ENCODE data around the gene RTKN2. TPM values are rescaled to one million over a fixed set of nuclear protein-coding genes. Genes with fewer than 3 reads are reported as not detected.
"Not testable (repeated sequence)": the region's sequence is repeated elsewhere in the genome, so short reads cannot be mapped to it uniquely, and the experiment has no call there.

RTKN2 gene
- total RNA-seq, 1 donor from 2014 or later: 109 TPM

DNA sequence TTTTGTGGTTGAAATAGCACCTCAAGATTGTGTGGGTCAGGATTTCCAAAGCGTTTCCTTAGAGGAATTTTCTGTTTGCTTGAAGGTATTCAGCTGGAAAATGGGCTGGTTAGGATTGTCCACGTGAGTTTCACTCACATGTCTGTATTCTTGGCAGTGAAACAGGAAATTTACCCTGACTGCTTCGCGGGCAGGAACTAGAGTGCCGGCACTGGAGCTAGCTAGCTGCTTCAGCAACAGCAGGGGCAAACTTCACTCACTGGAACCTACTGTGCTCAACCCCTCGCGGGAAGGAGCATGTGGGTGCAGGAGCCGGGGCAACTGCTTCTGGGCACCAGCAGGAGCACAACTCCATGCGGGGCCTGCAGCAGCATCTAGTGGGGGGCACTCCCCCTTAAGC, 38.0 kb upstream of the RTKN2 start:
- H3K27ac ChIP-seq: no peak overlapping the region
- intact Hi-C loops (cut with DNase I): no loop called here
- H3K27me3 ChIP-seq (ENCODE audit: low read depth): no peaks in the 10 kb centered on the region
- no peak for DNase-seq
- peak in 1 of 2 donors; percentile 24 for ATAC-seq
- H3K36me3 ChIP-seq: no peaks in the 10 kb centered on the region
- H3K9me3 ChIP-seq: no peaks in the 10 kb centered on the region
- no peaks in the 10 kb centered on the region for H3K4me1 ChIP-seq
- TF ChIP-seq, protein P1, sequence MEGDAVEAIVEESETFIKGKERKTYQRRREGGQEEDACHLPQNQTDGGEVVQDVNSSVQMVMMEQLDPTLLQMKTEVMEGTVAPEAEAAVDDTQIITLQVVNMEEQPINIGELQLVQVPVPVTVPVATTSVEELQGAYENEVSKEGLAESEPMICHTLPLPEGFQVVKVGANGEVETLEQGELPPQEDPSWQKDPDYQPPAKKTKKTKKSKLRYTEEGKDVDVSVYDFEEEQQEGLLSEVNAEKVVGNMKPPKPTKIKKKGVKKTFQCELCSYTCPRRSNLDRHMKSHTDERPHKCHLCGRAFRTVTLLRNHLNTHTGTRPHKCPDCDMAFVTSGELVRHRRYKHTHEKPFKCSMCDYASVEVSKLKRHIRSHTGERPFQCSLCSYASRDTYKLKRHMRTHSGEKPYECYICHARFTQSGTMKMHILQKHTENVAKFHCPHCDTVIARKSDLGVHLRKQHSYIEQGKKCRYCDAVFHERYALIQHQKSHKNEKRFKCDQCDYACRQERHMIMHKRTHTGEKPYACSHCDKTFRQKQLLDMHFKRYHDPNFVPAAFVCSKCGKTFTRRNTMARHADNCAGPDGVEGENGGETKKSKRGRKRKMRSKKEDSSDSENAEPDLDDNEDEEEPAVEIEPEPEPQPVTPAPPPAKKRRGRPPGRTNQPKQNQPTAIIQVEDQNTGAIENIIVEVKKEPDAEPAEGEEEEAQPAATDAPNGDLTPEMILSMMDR (IDR thresholded peaks at IDR 0.05): no peak
- no peak overlapping the region for H3K4me3 ChIP-seq

DNA sequence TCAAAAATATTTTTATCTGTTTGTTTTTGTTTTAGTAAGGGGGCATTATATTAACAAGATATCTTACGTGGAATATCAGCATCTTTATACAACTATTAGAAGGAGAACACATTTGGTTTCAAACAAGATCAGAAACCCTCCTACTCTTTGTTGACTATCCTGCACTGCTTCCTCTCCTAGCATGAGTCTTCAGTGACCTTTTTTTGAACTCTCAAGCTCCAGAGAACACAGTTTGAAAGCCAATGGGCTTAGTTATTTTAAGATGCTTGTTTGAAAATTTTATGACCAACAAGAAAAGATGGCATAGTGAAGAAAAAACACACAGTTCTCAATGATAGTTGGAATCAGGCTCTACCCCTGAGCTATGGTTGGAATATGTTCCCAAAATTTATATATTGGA, 37.2 kb upstream of the RTKN2 start:
- no peaks in the 10 kb centered on the region for H3K27me3 ChIP-seq (ENCODE audit: low read depth)
- DNase-seq: no peak

DNA sequence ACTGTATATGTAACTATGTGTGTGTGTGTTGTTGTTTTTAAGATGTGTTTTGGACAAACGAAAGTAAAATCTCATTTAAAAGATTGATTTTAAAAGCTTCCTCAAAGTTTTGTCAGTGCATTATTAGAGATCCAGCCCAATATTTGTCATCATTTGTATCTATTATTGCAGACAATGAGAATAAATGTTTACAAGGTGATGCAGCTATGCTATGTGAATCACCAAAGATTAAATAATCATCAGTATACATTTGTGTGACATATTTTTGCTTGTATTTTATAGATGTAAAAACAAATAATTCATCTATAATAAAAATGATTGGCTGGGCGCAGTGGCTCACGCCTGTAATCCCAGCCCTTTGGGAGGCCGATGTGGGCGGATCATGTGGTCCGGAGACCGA, 35.3 kb upstream of the RTKN2 start:
- no peaks in the 10 kb centered on the region for H3K36me3 ChIP-seq
- no peak overlapping the region for H3K4me3 ChIP-seq
- no peaks in the 10 kb centered on the region for H3K27me3 ChIP-seq (ENCODE audit: low read depth)
- H3K4me1 ChIP-seq: no peaks in the 10 kb centered on the region
- TF ChIP-seq, protein P1 (IDR thresholded peaks at IDR 0.05): no peak
- DNase-seq: no peak
- H3K27ac ChIP-seq: no peak overlapping the region
- intact Hi-C loops (cut with DNase I): no loop called here
- H3K9me3 ChIP-seq: no peaks in the 10 kb centered on the region
- no peak for ATAC-seq

More for the DNA sequence above, 37.2 kb upstream of the RTKN2 start:
- H3K9me3 ChIP-seq: no peaks in the 10 kb centered on the region
- intact Hi-C loops (cut with DNase I): no loop called here
- no peak for ATAC-seq
- H3K36me3 ChIP-seq: no peaks in the 10 kb centered on the region
- H3K4me3 ChIP-seq: no peak overlapping the region
- TF ChIP-seq, protein P1 (IDR thresholded peaks at IDR 0.05): no peak
- no peaks in the 10 kb centered on the region for H3K4me1 ChIP-seq
- no peak overlapping the region for H3K27ac ChIP-seq

DNA sequence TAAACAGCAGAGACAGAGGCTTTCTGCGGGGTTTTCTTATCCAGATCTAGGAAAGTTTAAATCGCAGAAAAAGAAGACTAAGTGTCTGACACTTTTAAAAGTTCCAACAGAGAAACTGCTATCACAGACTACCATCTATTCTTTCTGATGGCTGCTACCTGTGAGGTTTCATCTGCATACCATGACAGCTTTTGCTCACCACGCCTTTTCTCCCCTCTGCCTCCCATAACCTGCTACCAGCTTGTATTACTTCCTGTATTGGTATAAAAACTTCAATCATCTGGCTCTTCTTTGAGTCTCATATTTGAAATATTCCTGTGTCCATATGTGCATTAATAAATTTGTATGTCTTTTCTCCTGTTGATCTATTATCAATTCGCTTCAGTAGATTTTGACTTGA, 34.1 kb upstream of the RTKN2 start:
- Histone ChIP-seq H3K36me3 (no peaks in the 10 kb centered on the region), H3K4me3 (no peak overlapping the region), H3K9me3 (no peaks in the 10 kb centered on the region), H3K27me3 (ENCODE audit: low read depth) (no peaks in the 10 kb centered on the region), H3K4me1 (no peaks in the 10 kb centered on the region), H3K27ac (no peak overlapping the region)
- DNase-seq (no peak), ATAC-seq (no peak)
- intact Hi-C loops (cut with DNase I): no loop called here
- TF ChIP-seq, protein P1 (IDR thresholded peaks at IDR 0.05): no peak

DNA sequence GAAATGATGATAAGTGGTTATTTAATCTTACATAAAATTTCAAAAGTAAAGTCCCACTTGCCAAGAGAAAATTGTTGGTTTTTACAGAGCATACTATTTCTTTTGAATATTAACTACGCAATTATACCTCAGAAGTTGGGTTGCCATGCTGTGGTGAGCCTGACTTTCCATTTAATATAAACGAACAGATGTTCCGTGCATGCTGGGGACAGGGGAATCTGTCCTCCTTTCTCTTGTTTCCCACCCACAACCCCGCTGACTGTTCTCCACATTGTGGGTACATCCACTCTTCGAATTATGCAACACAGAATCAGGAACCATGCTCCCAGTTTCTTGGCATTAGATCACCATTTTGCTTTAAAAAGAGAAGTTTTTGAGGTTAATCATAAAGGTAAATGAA, 29.2 kb upstream of the RTKN2 start:
- intact Hi-C loops (cut with DNase I): no loop called here
- ATAC-seq: no peak
- TF ChIP-seq, protein P1 (IDR thresholded peaks at IDR 0.05): no peak
- H3K9me3 ChIP-seq: no peaks in the 10 kb centered on the region
- no peaks in the 10 kb centered on the region for H3K4me1 ChIP-seq
- DNase-seq: no peak
- H3K36me3 ChIP-seq: no peaks in the 10 kb centered on the region
- H3K27me3 ChIP-seq (ENCODE audit: low read depth): no peaks in the 10 kb centered on the region
- H3K27ac ChIP-seq: no peak overlapping the region
- no peak overlapping the region for H3K4me3 ChIP-seq

DNA sequence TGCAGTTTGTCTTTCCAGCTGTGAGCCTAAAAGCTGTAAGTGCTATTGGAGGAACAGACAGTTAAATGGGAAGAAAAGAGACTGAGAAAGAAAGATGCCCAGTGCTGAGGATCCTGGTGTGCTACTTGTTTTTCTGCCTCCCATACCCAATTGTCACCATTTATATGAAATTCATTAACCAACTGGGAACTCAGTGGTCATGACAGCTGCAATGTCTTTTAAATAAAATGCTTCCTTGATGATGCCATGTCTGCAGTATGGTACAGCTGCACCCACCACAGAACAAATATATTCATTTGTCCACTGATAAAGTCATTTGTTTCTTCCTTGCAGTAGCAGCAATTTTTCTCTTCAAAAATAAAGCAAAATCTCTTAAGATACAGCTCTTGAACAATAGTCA, 15.6 kb upstream of the RTKN2 start:
- ATAC-seq (no peak), DNase-seq (no peak)
- H3K27me3 ChIP-seq (ENCODE audit: low read depth): no peaks in the 10 kb centered on the region
- no peak overlapping the region for H3K4me3 ChIP-seq
- H3K4me1 ChIP-seq: no peaks in the 10 kb centered on the region
- H3K36me3 ChIP-seq: no peaks in the 10 kb centered on the region
- intact Hi-C loops (cut with DNase I): no loop called here
- H3K9me3 ChIP-seq: no peaks in the 10 kb centered on the region
- no peak overlapping the region for H3K27ac ChIP-seq
- TF ChIP-seq, protein P1 (IDR thresholded peaks at IDR 0.05): no peak

DNA sequence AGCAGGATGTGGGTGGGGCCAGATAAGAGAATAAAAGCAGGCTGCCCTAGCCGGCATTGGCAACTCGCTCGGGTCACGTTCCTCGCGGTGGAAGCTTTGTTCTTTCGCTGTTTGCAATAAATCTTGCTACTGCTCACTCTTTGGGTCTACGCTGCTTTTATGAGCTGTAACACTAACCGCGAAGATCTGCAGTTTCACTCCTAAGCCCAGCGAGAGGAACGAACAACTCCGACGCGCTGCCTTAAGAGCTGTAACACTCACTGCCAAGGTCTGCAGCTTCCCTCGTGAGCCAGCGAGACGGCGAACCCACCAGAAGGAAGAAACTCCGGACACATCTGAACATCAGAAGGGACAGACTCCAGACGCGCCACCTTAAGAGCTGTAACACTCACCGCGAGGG, 12.7 kb upstream of the RTKN2 start:
- H3K9me3 ChIP-seq; H3K27ac ChIP-seq; ATAC-seq; H3K4me1 ChIP-seq; H3K4me3 ChIP-seq; H3K27me3 ChIP-seq (ENCODE audit: low read depth); intact Hi-C loops (cut with DNase I); H3K36me3 ChIP-seq; DNase-seq: not testable (repeated sequence)

DNA sequence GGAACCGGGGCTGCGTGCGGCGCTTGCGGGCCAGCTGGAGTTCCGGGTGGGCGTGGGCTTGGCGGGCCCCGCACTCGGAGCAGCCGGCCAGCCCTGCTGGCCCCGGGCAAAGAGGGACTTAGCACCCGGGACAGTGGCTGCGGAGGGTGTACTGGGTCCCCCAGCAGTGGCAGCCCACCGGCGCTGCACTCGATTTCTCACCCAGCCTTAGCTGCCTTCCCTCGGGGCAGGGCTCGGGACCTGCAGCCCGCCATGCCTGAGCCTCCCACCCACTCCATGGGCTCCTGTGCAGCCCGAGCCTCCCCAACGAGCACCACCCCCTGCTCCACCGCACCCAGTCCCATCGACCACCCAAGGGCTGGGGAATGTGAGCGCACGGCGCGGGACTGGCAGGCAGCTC, 11.7 kb upstream of the RTKN2 start:
- ATAC-seq; DNase-seq; H3K27ac ChIP-seq; intact Hi-C loops (cut with DNase I); H3K4me3 ChIP-seq; H3K27me3 ChIP-seq (ENCODE audit: low read depth); H3K4me1 ChIP-seq; H3K9me3 ChIP-seq; H3K36me3 ChIP-seq: not testable (repeated sequence)

Data from lower lobe of right lung (tissue), 2 donors.